IPS-18c (cell line): ENCODE results near the gene AIPL1.

ENCODE experiments used
- H3K4me3 ChIP-seq: 2 replicates; pipeline ENCODE4 v1.7.0; 2013; ENCODE audit warnings: low read depth, mild to moderate bottlenecking, low read length, moderate library complexity; ENCODE audit not compliant: insufficient read depth
- H3K9me3 ChIP-seq: one replicate; pipeline ENCODE4 v1.6.1; 2013; ENCODE audit warnings: mild to moderate bottlenecking, low read length, moderate library complexity; ENCODE audit not compliant: control insufficient read depth, insufficient read depth

AIPL1 gene

DNA sequence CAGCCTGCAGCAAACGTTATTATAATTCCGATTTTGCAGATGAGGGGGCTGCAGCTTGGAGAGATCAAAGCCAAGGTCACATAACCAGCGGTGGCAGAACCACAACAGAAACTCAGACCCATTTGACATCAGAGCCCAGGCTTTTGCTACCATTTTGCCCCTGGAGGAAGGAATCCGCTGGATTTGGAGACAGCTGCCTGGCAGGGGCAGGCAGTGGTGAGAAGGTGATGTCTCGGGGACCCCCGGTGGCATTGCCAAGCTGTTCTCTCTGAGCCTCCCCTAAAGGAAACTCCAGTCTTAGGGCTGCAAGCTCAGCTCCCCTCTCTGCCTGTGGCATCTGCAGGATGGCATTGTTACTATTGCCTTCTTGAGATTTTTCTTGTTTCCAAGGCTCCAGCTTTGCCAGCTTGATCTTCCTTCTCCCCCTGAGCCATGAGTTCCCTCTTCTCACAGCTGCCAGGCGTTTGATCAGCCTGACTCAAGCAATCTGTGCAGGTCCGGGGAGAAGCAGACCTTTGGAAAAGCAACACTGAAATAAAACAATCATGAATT lies 40.8 kb downstream of the AIPL1 start:
- H3K9me3 ChIP-seq: peaks cover 2% of the 10 kb centered on the region
- no peak overlapping the region for H3K4me3 ChIP-seq

DNA sequence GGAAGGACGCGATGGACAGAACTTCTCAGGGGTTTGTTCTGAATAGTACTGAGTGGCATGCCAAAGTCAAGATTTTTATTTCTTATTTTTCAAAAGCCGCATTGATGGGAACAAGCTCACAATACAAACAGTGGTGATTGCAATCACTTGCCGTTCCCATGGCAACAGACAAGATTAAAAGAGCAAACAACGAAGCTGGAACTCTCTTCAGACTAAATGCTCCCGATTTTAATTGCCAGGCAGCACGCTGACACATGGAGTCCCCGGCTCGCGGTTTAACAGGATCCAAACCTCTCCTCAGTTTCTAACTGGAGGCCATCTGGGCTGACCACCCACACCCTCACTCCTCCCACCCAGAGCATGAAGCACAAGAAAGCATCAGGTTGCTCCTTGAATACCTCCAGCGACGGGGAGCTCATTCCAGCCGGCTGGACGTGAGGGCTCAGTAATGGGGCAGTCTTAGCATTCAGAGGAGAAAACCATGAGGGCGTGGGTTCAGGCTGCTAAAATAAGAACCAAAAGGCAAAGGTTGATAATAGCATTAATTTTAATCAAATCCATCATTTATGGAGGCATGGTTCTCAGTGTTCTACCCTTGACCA lies 41.5 kb downstream of the AIPL1 start:
- H3K4me3 ChIP-seq: no peak overlapping the region

DNA sequence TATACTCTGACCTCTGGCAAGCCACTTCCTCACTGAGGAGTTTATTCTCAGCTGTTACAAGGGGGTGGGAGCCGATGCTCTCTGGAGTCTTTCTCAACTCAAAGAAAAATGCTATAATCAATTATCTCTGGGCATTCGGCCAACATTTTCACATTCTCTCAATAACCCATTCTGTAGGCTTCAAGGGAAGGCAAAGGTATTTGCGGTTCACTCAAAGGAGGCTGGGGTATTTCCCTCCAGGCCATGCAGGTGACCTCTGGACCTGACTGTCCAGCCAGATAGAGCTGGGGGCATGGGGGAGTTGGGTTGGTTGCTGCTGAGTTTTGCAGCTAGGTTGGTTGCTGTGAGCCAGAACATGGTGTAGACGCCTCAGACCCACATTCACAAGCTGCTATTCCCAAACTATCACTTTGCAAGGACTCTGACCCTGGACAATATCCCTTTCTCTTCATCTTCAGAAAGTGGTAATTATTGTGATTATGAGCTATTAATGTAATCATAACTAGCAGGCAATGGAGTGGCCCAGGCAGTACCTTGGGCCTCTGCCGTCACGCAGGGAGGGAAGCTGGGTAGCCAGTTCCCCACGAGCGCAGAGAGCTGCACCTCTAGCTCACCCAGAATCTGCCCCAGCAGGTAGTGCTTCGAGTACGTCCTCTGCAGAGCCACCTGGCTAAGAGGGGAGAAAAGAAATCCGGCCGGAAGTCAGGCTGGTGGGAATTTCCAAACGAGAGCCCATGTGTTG lies 42.1 kb downstream of the AIPL1 start:
- Histone ChIP-seq H3K9me3 (no peaks in the 10 kb centered on the region), H3K4me3 (no peak overlapping the region)

More for the DNA sequence above, 41.5 kb downstream of the AIPL1 start:
- H3K9me3 ChIP-seq: peaks cover 2% of the 10 kb centered on the region

DNA sequence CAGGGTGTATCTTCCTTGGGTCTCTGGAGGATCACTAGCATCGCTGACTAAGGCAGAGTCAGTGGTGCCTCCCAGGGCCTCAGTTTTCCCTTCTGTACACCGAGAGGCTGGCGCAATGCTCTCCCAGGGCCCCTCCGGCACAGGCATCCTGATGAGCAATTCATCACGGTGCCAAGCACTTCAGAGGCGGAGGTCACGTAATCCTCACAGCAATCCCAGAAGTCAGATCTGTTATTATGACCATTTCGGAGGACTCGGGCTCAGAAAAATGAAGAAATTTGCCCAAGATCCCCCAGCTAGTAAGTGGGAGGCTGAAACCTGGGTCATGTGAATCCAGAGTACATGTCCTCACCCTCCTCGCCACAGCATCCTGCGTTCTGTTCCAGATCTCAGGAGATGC lies 46.5 kb downstream of the AIPL1 start:
- H3K9me3 ChIP-seq: no peaks in the 10 kb centered on the region
- H3K4me3 ChIP-seq: no peak overlapping the region

DNA sequence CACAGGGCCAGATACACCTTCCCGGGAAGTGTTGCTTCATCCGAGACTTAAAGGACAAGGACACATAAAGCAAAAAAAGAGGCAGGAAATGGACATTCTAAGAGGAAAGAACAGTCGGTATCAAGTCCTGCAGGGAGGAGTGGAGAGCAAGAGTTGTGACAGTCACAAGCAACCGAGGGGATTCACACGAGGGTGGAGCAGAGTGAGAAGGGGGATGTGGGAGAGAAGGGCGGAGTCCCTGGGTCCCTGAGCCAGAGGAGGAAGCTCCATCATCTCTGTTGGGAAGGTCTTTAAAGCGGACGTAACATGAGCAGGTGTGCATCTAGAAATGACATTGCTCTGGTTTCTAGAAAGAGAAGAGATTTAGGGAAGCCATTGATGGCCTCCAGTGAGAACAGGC lies 47.1 kb downstream of the AIPL1 start:
- Histone ChIP-seq H3K9me3 (no peaks in the 10 kb centered on the region), H3K4me3 (no peak overlapping the region)

DNA sequence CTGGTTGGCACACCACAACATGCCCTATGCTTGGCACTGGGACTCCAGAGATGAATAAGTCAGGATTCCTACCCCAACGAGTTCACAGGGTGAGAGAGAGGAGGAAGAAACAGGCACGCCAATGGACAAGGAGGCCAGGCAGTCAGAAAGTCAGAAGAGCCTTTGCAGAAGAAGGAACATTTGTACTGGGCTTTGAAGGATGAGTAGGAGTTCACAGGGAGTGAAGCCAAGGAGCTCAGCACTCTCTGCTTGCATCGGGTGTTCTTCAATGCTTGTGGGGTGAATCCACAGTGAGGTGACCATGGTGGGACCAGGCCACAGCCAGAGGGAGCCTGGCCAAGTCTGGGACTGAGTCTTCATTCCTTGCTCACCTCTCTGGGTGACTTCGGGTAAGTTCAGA lies 47.5 kb downstream of the AIPL1 start:
- H3K9me3 ChIP-seq: no peaks in the 10 kb centered on the region
- no peak overlapping the region for H3K4me3 ChIP-seq

DNA sequence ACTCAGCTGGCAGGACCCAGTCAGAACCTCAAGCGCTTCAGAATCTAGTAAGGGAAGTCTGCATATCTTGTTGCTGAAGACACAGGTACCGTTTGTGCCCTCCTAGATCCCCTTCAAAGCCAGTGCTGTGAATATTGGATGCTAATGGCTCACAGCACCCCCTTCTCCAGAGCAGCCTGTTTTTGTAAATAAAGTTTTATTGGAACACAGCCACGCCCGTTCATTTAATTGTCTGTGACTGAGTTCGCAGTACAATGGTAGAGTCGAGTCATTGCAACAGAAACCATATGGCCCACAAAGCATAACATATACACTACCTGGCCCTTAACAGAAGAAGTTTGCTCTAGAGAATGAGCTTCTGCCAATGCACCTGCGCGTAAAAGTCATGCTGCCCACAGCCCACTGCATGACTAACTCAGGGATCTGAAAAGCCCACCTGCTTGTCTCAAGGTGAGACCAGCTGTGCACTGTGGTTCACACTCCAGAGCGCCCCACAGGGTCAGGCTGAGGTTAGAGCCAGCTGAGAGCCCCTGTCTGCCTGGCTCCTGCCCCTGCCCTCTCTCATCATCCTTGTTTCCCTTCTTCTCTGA lies 48.8 kb downstream of the AIPL1 start:
- no peaks in the 10 kb centered on the region for H3K9me3 ChIP-seq
- no peak overlapping the region for H3K4me3 ChIP-seq

DNA sequence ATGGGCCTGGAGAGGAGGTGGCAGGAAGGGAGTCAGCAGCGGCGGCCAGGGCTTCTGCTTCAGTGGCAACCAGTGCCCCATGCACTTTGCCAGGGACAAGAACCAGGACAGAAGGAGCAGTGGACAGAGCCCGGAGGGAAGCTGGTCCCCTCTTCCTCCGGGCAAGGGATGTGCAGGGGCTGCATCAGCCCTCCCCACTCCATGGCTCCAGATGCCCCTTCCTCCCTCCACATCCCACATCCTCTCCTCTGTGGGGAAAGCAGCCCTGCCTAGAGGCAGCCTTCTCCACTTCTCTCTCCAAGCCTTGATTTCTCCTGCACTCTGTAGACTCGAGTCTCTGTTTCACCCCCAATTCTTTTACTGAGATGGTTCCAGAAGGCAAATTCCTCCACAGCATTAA lies 50.4 kb downstream of the AIPL1 start:
- H3K9me3 ChIP-seq: no peaks in the 10 kb centered on the region
- H3K4me3 ChIP-seq: no peak overlapping the region

DNA sequence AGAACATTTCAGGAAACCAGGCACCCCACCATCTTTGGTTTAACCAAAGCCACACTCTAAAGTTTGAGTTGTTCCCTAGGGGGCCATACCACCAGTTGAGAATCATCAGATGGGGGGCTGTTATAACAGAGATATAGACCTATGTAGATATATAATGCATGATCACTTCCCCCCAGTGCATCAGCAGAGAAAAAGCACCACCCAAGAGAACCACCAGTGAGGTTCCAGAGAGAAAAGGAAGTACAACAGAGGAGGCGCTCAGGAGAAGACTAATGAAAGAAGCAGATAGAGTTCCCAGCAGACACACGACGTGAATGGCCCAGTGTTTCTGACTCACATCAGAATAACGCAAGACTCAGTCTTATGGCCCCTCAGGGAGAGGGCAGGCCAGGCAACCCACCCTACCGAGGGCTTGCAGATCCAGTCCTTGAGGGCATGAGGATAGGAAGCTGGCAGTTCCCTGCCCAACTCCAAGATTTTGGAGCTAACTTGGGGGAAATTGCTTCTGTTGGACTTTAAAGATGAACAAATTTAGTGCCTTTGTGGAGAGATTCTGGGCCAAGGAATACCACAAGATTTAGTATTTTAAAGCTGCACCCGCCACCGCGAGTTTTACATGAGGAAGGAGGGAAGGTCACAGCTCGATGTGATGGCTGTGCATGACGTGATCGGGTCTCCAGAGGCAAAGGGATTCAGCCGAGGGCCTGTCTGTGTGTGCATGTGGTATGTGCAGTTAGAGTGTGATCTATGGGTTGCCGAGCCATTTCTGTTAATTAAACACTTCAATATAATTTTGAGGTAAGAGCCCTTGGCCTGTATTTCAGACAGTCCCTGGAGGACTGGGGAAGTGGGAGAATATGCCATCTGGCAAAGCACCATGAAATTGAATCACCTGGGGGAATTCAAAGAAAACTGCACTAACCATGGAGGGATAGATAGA lies 53.1 kb downstream of the AIPL1 start:
- H3K4me3 ChIP-seq: no peak overlapping the region
- no peaks in the 10 kb centered on the region for H3K9me3 ChIP-seq

DNA sequence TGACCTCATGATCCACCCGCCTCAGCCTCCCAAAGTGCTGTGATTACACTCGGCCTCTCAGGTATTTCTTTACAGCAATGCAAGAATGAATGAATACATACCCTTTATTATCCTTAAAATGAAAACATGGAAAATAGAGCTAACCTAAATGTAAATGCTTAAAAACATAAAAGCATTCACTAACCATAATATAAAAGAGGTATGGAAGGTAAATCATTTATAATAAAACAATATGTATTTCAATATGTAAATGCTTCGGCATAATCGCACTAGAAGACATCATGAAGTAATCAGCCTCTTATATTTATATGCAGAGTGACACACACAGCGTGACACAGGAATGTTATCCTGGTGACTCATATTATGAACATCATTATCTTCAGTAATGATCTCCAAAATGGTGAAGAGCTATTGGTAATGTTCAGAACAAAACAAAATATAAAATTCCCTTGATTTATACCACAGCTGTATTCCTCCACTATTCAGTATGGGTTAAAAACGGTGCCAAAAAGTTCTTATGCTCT lies 53.9 kb downstream of the AIPL1 start:
- H3K4me3 ChIP-seq: no peak overlapping the region
- H3K9me3 ChIP-seq: no peaks in the 10 kb centered on the region

DNA sequence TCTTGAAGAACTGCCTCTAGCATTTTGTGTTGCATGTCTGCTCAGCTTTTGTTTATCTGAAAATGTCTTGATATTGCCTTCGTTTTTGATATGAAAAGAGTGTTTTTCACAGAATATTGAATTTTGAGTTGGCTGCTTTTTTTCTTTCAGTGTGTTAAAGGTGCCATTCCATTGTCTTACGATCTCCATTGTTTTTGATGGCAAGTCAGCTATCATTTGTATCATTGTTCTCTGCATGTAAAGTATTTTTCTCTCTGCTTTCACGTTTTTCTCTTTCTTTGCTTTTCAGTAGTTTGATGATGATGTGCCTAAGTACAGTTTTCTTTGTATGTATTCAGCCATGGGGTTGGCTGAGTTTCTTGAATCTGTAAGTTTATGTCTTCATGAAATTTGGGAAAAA lies 57.0 kb downstream of the AIPL1 start:
- no peak overlapping the region for H3K4me3 ChIP-seq
- H3K9me3 ChIP-seq: no peaks in the 10 kb centered on the region

DNA sequence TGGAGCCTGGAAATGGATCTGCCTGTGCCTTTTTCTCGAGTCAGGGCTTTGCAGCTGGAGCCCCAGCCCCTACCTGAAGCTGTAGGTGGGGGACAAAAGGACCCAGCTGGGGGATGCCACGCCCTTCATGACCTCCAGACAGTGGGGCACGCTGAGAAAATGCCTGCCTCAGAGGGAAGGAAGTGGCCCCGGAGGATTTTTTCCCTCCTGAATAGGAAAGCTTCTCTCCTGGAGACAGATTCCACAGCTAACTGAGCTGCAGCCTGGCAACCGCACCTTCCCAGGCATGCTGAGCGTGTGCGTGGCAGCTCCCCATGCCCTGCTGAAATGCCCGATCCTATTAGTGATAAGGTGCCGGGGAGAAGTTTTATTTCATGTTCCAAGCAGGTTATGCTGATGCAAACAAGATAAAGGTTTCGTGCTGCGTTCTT lies 58.0 kb downstream of the AIPL1 start:
- no peak overlapping the region for H3K4me3 ChIP-seq
- no peaks in the 10 kb centered on the region for H3K9me3 ChIP-seq

DNA sequence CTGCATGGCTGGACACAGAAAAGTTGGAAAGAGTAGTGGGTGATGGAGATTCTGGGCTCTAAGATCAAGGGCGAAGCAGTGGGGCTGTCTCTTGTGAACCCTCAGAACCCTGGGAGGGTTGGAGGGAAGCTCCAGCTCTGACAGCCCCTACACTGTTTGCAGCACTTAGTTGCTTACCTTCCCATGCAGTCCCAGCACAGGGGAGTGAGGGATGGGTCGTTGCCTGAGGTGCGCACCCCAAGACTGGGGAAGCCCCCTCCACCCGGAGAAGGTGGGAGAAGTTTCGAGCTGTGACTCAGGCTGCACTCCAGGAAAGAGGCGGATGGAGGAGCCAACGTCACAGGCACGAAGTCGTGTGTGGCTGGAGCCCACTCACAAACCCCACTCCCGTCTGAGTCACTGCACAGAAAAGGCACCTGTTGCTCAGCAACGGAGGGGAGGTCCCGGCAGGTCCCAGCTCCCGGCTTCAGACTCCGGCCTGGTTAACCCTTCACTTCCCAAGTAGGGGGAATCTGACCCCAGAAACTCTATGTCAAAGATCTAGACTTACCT lies 60.1 kb downstream of the AIPL1 start:
- Histone ChIP-seq H3K9me3 (no peaks in the 10 kb centered on the region), H3K4me3 (peak overlapping the region; percentile 36; the same call in 1 of the 2 replicates)

DNA sequence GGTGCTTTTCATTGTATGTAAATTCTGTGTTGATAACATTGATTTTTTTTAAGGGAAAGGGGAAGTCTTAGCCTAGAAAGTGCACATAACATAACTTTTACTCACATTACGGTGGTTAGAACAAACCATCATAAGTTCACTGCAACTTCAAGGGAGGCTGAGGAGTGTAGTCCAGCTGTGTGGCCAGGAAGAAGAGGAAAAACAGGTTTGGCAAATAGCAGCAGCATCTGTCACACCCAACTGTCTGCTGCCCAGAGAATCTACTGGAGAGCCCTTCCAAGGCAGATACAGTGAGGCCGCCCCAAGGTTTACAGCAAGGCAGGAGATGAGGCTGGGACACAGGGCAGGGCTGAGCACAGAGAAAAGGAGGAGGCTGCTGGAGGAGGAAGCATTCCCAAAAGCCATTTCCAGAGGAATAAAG lies 60.6 kb downstream of the AIPL1 start:
- no peaks in the 10 kb centered on the region for H3K9me3 ChIP-seq
- H3K4me3 ChIP-seq: peak overlapping the region; percentile 6; the same call in 1 of the 2 replicates
